Upper lobe of right lung (tissue), 1 donor: ENCODE results near the gene DGKI. TPM values are rescaled to one million over a fixed set of nuclear protein-coding genes. Genes with fewer than 3 reads are reported as not detected.

Source experiments
- ATAC-seq: fragments of 200-7000 bp; cut with Tn5 transposase; one replicate; pipeline ENCODE4 v1.9.1; 2020; ENCODE audit warnings: mild to moderate bottlenecking, moderate library complexity
- DNase-seq: peaks from one replicate; pipeline ENCODE4 v3.0.0-alpha.2; 2020
- H3K27ac ChIP-seq: fragments of 200-600 bp; one replicate; pipeline ENCODE4 v1.8.0; 2022
- H3K27me3 ChIP-seq: fragments of 200-600 bp; one replicate; pipeline ENCODE4 v1.8.0; 2022; ENCODE audit warnings: mild to moderate bottlenecking
- H3K36me3 ChIP-seq: fragments of 200-600 bp; one replicate; pipeline ENCODE4 v1.8.0; 2022
- H3K4me1 ChIP-seq: fragments of 200-600 bp; one replicate; pipeline ENCODE4 v1.8.0; 2022
- H3K4me3 ChIP-seq: fragments of 200-600 bp; one replicate; pipeline ENCODE4 v1.8.0; 2022; ENCODE audit warnings: mild to moderate bottlenecking
- H3K9me3 ChIP-seq: fragments of 200-600 bp; one replicate; pipeline ENCODE4 v1.8.0; 2022
- CTCF ChIP-seq: fragments of 200-600 bp; IDR thresholded peaks from one replicate; pipeline ENCODE4 v1.8.0; 2022; ENCODE audit warnings: antibody characterized with exemption
- intact Hi-C: fragments of 100-400 bp; cut with DNase I; formaldehyde crosslinking; loops from one replicate; pipeline ENCODE4 v1.11.0; 2022
- total RNA-seq: library from RNA; stranded (reverse); fragmentation: NEBNext Ultra II Directional; extraction: Animal tissue kit (Norgen Biotek cat#: 25700); gene quantifications from one replicate; pipeline ENCODE4 v1.2.1, GENCODE V29; 2021
- donor health status: DM: no; HTN: yes; CAD: no; lungs with severe emphysema.

The DGKI gene
- total RNA-seq, 1 donor from 2014 or later = 0.67 TPM

GRCh38 chr7:137888241-137888640, 41.5 kb upstream of the DGKI start:
- ATAC-seq = no peak
- Histone ChIP-seq H3K36me3 (peaks cover 53% of the 10 kb centered on the region), H3K4me1 (no peaks in the 10 kb centered on the region), H3K9me3 (no peaks in the 10 kb centered on the region), H3K27me3 (no peaks in the 10 kb centered on the region), H3K4me3 (no peak overlapping the region), H3K27ac (no peak overlapping the region)
- intact Hi-C loops = loop anchor here (10.0 kb wide), 1 partner anchor 233 kb away; no protein-coding TSS in a partner anchor
- TF ChIP-seq CTCF = no peak
- DNase-seq = no peak

- no peaks in the 10 kb centered on the region for H3K4me1 ChIP-seq
- no peak overlapping the region for H3K27ac ChIP-seq
- H3K27me3 ChIP-seq = no peaks in the 10 kb centered on the region
- TF ChIP-seq CTCF = no peak
- H3K36me3 ChIP-seq = peaks cover 57% of the 10 kb centered on the region
- H3K9me3 ChIP-seq = no peaks in the 10 kb centered on the region
- no peak for ATAC-seq
- no peak overlapping the region for H3K4me3 ChIP-seq
- intact Hi-C loops = loop anchor here (10.0 kb wide), 1 partner anchor 232 kb away; no protein-coding TSS in a partner anchor
- DNase-seq = no peak
Observed at GRCh38 chr7:137886746-137887145, 40.0 kb upstream of the DGKI start.

- no peaks in the 10 kb centered on the region for H3K27me3 ChIP-seq
- TF ChIP-seq CTCF = no peak
- no peak overlapping the region for H3K27ac ChIP-seq
- intact Hi-C loops = loop anchor here (10.0 kb wide), 1 partner anchor 231 kb away; no protein-coding TSS in a partner anchor
- H3K36me3 ChIP-seq = peaks cover 62% of the 10 kb centered on the region
- no peak for ATAC-seq
- no peak for DNase-seq
- H3K9me3 ChIP-seq = no peaks in the 10 kb centered on the region
- H3K4me1 ChIP-seq = no peaks in the 10 kb centered on the region
- no peak overlapping the region for H3K4me3 ChIP-seq
Observed at GRCh38 chr7:137886281-137886680, 39.5 kb upstream of the DGKI start.

GRCh38 chr7:137885678-137886077, 38.9 kb upstream of the DGKI start:
- no peaks in the 10 kb centered on the region for H3K27me3 ChIP-seq
- no peaks in the 10 kb centered on the region for H3K4me1 ChIP-seq
- H3K36me3 ChIP-seq = peaks cover 68% of the 10 kb centered on the region
- ATAC-seq (no peak), DNase-seq (no peak)
- no peaks in the 10 kb centered on the region for H3K9me3 ChIP-seq
- H3K27ac ChIP-seq = no peak overlapping the region
- TF ChIP-seq CTCF = no peak
- H3K4me3 ChIP-seq = no peak overlapping the region
- intact Hi-C loops = loop anchor here (10.0 kb wide), 1 partner anchor 231 kb away; no protein-coding TSS in a partner anchor

GRCh38 chr7:137882806-137883205, 36.0 kb upstream of the DGKI start:
- intact Hi-C loops = loop anchor here (10.0 kb wide), 1 partner anchor 228 kb away; no protein-coding TSS in a partner anchor
- ATAC-seq (no peak), DNase-seq (no peak)
- Histone ChIP-seq H3K4me3 (no peak overlapping the region), H3K27me3 (no peaks in the 10 kb centered on the region), H3K4me1 (no peaks in the 10 kb centered on the region), H3K9me3 (no peaks in the 10 kb centered on the region), H3K36me3 (peaks cover 93% of the 10 kb centered on the region), H3K27ac (no peak overlapping the region)
- TF ChIP-seq CTCF = no peak

GRCh38 chr7:137882261-137882668, 35.5 kb upstream of the DGKI start:
- no peak for DNase-seq
- Histone ChIP-seq H3K4me3 (no peak overlapping the region), H3K27me3 (no peaks in the 10 kb centered on the region), H3K36me3 (peaks cover 96% of the 10 kb centered on the region), H3K27ac (no peak overlapping the region), H3K9me3 (no peaks in the 10 kb centered on the region), H3K4me1 (no peaks in the 10 kb centered on the region)
- TF ChIP-seq CTCF = no peak
- ATAC-seq = no peak
- intact Hi-C loops = loop anchor here (10.0 kb wide), 1 partner anchor 227 kb away; no protein-coding TSS in a partner anchor
